C4-2B (cell line): Measurements from ENCODE around the gene ERBB4.

Experiments
- H3K27ac ChIP-seq: fragments of 450-650 bp; 2 replicates; pipeline ENCODE4 v1.5.1; 2017
- ZFX ChIP-seq: fragments of 450-650 bp; IDR thresholded peaks from 2 replicates; pipeline ENCODE4 v1.6.1; 2017
- TF ChIP-seq, protein P1 (sequence below): fragments of 450-650 bp; conservative IDR thresholded peaks from 2 replicates; pipeline ENCODE4 v1.5.1; 2017; ENCODE audit warnings: mild to moderate bottlenecking

ERBB4 gene

GRCh38 chr2:211900000-211900399 lies 638.6 kb downstream of the ERBB4 start:
- no peak for TF ChIP-seq ZFX
- TF ChIP-seq, protein P1, sequence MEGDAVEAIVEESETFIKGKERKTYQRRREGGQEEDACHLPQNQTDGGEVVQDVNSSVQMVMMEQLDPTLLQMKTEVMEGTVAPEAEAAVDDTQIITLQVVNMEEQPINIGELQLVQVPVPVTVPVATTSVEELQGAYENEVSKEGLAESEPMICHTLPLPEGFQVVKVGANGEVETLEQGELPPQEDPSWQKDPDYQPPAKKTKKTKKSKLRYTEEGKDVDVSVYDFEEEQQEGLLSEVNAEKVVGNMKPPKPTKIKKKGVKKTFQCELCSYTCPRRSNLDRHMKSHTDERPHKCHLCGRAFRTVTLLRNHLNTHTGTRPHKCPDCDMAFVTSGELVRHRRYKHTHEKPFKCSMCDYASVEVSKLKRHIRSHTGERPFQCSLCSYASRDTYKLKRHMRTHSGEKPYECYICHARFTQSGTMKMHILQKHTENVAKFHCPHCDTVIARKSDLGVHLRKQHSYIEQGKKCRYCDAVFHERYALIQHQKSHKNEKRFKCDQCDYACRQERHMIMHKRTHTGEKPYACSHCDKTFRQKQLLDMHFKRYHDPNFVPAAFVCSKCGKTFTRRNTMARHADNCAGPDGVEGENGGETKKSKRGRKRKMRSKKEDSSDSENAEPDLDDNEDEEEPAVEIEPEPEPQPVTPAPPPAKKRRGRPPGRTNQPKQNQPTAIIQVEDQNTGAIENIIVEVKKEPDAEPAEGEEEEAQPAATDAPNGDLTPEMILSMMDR: no peak
- H3K27ac ChIP-seq: no peak overlapping the region

DNA sequence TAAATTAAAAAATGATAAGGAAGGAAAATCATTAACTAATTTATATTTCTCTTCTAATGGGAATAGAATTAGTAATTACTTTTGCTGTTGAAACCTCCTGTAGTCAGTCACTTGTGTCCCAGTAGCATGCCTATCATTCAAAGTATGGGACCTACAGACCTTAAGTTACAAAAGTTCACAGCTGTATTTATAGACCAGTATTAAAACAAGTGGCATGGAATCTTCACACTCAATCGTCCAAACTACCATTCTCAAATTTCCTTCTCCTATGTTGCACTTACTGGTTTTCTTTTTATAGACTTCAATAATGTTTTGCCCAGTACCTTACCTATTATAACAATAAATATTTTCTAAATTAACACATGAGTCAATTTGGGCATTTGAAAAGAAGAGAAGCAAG lies 639.9 kb downstream of the ERBB4 start:
- H3K27ac ChIP-seq: no peak overlapping the region
- TF ChIP-seq, protein P1: no peak
- TF ChIP-seq ZFX: no peak

- TF ChIP-seq, protein P1: no peak
- no peak for TF ChIP-seq ZFX
- H3K27ac ChIP-seq: no peak overlapping the region
Observed at GRCh38 chr2:211881449-211881848, 657.2 kb downstream of the ERBB4 start.

DNA sequence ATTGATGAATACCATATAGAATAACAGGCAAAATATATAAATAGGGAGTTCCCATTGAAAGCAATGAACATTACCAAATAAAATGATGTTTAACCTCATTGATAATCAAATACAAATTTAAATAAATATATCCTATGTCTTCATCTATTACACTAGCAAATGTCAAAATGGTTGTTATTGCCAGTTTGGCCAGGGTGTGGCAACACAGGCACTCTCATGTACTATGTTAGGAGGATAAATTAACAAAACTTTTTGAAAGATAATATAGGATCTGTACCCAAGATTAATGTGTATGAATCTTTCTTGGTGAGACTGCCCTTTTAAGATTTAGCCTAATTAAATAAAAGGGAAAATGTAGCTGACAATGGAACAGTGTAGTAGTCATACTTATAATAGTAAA lies 659.3 kb downstream of the ERBB4 start:
- H3K27ac ChIP-seq: no peak overlapping the region
- TF ChIP-seq, protein P1: peak; percentile 43
- TF ChIP-seq ZFX: no peak

- H3K27ac ChIP-seq: no peak overlapping the region
Observed at GRCh38 chr2:211877061-211877460, 661.5 kb downstream of the ERBB4 start.

GRCh38 chr2:211875488-211875887 lies 663.1 kb downstream of the ERBB4 start:
- H3K27ac ChIP-seq: no peak overlapping the region
- TF ChIP-seq, protein P1: no peak
- TF ChIP-seq ZFX: no peak

More at GRCh38 chr2:211877061-211877460, 661.5 kb downstream of the ERBB4 start:
- TF ChIP-seq, protein P1: no peak
- TF ChIP-seq ZFX: no peak

- no peak overlapping the region for H3K27ac ChIP-seq
- no peak for TF ChIP-seq ZFX
- TF ChIP-seq, protein P1: no peak
Observed at GRCh38 chr2:211868996-211869533, 669.5 kb downstream of the ERBB4 start.
